Measurements from ENCODE around the gene MMP7. TPM values are rescaled to one million over a fixed set of nuclear protein-coding genes. Genes with fewer than 3 reads are reported as not detected.

Gene MMP7
- total RNA-seq (2021) (0.34 TPM in 1 of 2 replicates, not detected in the other), Bru-seq, nascent RNA (not detected), BruChase-seq, experiment 1, labeled RNA remaining after a 2-hour chase (not detected), BruChase-seq, experiment 2, labeled RNA remaining after a 6-hour chase (not detected)
- long read RNA-seq, result 0 reads

GRCh38 chr11:102530558-102530957, at the start of gene MMP7:
MMP7 (minus strand) TSS chr11:102530747; CDS start chr11:102530700, 47 bp downstream.
- intact Hi-C loops (cut with micrococcal nuclease; ENCODE audit: unreplicated experiment), result no loop called here
- no peak within 1 kb of the TSS for H3K4me3 ChIP-seq (ENCODE audit: low read depth, low read length, poor library complexity, severe bottlenecking)

GRCh38 chr11:102577723-102578122, 47.2 kb upstream of the MMP7 start:
- POLR2A ChIA-PET (ENCODE audit: low non-redundant PET), result interaction anchor here (0.6 kb wide), 1 partner anchor 397 kb away, joined by 3 read pairs; no protein-coding TSS in a partner anchor
- TF ChIP-seq EZH2 (IDR thresholded peaks at IDR 0.05; ENCODE audit: borderline replicate concordance, low read depth, low read length, poor library complexity, severe bottlenecking) (no peak), CTCF (conservative IDR thresholded peaks at IDR 0.05; ENCODE audit: low read depth, low read length) (no peak)
- intact Hi-C loops (cut with micrococcal nuclease; ENCODE audit: unreplicated experiment), result no loop called here
- CTCF ChIA-PET, result no interaction called here
- no TSS peak for BruUV-seq (replicated peaks)
- Histone ChIP-seq H3K9me3 (ENCODE audit: low read depth, low read length, poor library complexity, severe bottlenecking) (no peaks in the 10 kb centered on the region), H3K27ac (ENCODE audit: low read depth, low read length, poor library complexity, severe bottlenecking) (no peak overlapping the region), H3K36me3 (ENCODE audit: insufficient read depth, low read length, poor library complexity, severe bottlenecking) (no peaks in the 10 kb centered on the region), H3K4me1 (ENCODE audit: insufficient read depth, low read length, poor library complexity, severe bottlenecking) (no peaks in the 10 kb centered on the region), H3K4me3 (ENCODE audit: low read depth, low read length, poor library complexity, severe bottlenecking) (no peak overlapping the region), H3K27me3 (replicated peaks; ENCODE audit: insufficient read depth, low read depth, low read length, poor library complexity) (no peaks in the 10 kb centered on the region)
- DNase-seq (ENCODE audit: low spot score), result no peak

More at GRCh38 chr11:102530558-102530957, at the start of gene MMP7:
- TF ChIP-seq CTCF (conservative IDR thresholded peaks at IDR 0.05; ENCODE audit: low read depth, low read length) (no peak), EZH2 (IDR thresholded peaks at IDR 0.05; ENCODE audit: borderline replicate concordance, low read depth, low read length, poor library complexity, severe bottlenecking) (no peak)
- DNase-seq (ENCODE audit: low spot score), result no peak
- Histone ChIP-seq H3K9me3 (ENCODE audit: low read depth, low read length, poor library complexity, severe bottlenecking) (no peaks in the 10 kb centered on the region), H3K27me3 (replicated peaks; ENCODE audit: insufficient read depth, low read depth, low read length, poor library complexity) (no peaks in the 10 kb centered on the region), H3K27ac (ENCODE audit: low read depth, low read length, poor library complexity, severe bottlenecking) (no peak within 1 kb of the TSS), H3K4me1 (ENCODE audit: insufficient read depth, low read length, poor library complexity, severe bottlenecking) (no peaks in the 10 kb centered on the region), H3K36me3 (ENCODE audit: insufficient read depth, low read length, poor library complexity, severe bottlenecking) (no peaks in the 10 kb centered on the region)
- POLR2A ChIA-PET (ENCODE audit: low non-redundant PET), result no interaction called here
- CTCF ChIA-PET, result no interaction called here
- no TSS peak for BruUV-seq (replicated peaks)

GRCh38 chr11:102577182-102577581, 46.6 kb upstream of the MMP7 start:
- H3K4me3 ChIP-seq (ENCODE audit: low read depth, low read length, poor library complexity, severe bottlenecking), result no peak overlapping the region
- ChIA-PET POLR2A (ENCODE audit: low non-redundant PET) (no interaction called here), CTCF (no interaction called here)
- no peak overlapping the region for H3K27ac ChIP-seq (ENCODE audit: low read depth, low read length, poor library complexity, severe bottlenecking)
- intact Hi-C loops (cut with micrococcal nuclease; ENCODE audit: unreplicated experiment), result no loop called here
- H3K27me3 ChIP-seq (replicated peaks; ENCODE audit: insufficient read depth, low read depth, low read length, poor library complexity), result no peaks in the 10 kb centered on the region
- H3K36me3 ChIP-seq (ENCODE audit: insufficient read depth, low read length, poor library complexity, severe bottlenecking), result no peaks in the 10 kb centered on the region
- no peak for DNase-seq (ENCODE audit: low spot score)
- BruUV-seq (replicated peaks), result no TSS peak
- H3K4me1 ChIP-seq (ENCODE audit: insufficient read depth, low read length, poor library complexity, severe bottlenecking), result no peaks in the 10 kb centered on the region
- TF ChIP-seq CTCF (conservative IDR thresholded peaks at IDR 0.05; ENCODE audit: low read depth, low read length) (no peak), EZH2 (IDR thresholded peaks at IDR 0.05; ENCODE audit: borderline replicate concordance, low read depth, low read length, poor library complexity, severe bottlenecking) (no peak)
- H3K9me3 ChIP-seq (ENCODE audit: low read depth, low read length, poor library complexity, severe bottlenecking), result no peaks in the 10 kb centered on the region

Data from A673 (cell line).